Pancreas (tissue), 10 donors: ENCODE results near the gene CSMD2. TPM values are rescaled to one million over a fixed set of nuclear protein-coding genes. Genes with fewer than 3 reads are reported as not detected.

Experiments
- ATAC-seq, 4 donors: fragments of 200-7000 bp; cut with Tn5 transposase; one replicate each; pipeline versions ENCODE4 v1.8.0 to v1.9.1; 2020; ENCODE audit warnings: mild to moderate bottlenecking in 4 of 4, moderate library complexity in 4 of 4
- DNase-seq, 6 donors: peaks; one replicate each; pipeline ENCODE4 v3.0.0-alpha.2; 2020
- FAIRE-seq: peaks from 2 replicates; lab custom pipeline; 2012; peaks lifted over from hg19 to GRCh38; lab: Jason Lieb, UNC
- H3K27ac ChIP-seq, 4 donors: fragments of 200-600 bp; sonication (generic); 1 replicate in 3 of 4; 2 replicates in 1 of 4; pipeline versions ENCODE4 v1.5.0 to v1.8.0; 2020
- H3K27me3 ChIP-seq, 4 donors: fragments of 200-600 bp; one replicate each; pipeline ENCODE4 v1.8.0; 2021
- H3K36me3 ChIP-seq, 3 donors: fragments of 200-600 bp; sonication (generic) in 1 of 3; one replicate each; pipeline versions ENCODE4 v1.5.0 to v1.8.0; 2020 to 2021
- H3K4me1 ChIP-seq, 3 donors: fragments of 200-600 bp; one replicate each; pipeline ENCODE4 v1.8.0; 2021
- H3K4me3 ChIP-seq, 4 donors: fragments of 200-600 bp; sonication (generic) in 2 of 4; one replicate each; pipeline versions ENCODE4 v1.5.0 to v1.8.0; 2020 to 2021
- H3K9me3 ChIP-seq, 4 donors: fragments of 200-600 bp; one replicate each; pipeline ENCODE4 v1.8.0; 2021
- WGBS, 2 donors: extraction: QIAGEN DNeasy Blood & Tissue Kit; methylation state at CpG; one replicate each; pipeline ENCODE4 v1.1.7; 2013; 5-methylcytosine and 5-hydroxymethylcytosine counted together
- intact Hi-C, 3 donors: fragments of 100-400 bp; cut with DNase I; formaldehyde crosslinking; loops; one replicate each; pipeline versions ENCODE4 v1.11.1 to v1.14.2; 2022
- polyA plus RNA-seq, 2 donors: library from polyadenylated mRNA; stranded (reverse); fragments of 200-250 nt; gene quantifications; one replicate each; pipeline ENCODE4 v1.2.3, GENCODE V29; 2013
- total RNA-seq, 6 donors: library from RNA; stranded (reverse); fragmentation: NEBNext Ultra II Directional in 4 of 6; extraction: Animal tissue kit (Norgen Biotek cat#: 25700) in 4 of 6; gene quantifications; one replicate each; pipeline versions ENCODE4 v1.2.1 to v1.2.4, GENCODE V29; 2021 to 2023
- TF ChIP-seq, protein P1 (sequence below), 4 donors: fragments of 200-600 bp; sonication (generic) in 3 of 4; IDR thresholded peaks; one replicate each; pipeline versions ENCODE4 v1.5.0 to v1.8.0; 2021; ENCODE audit warnings: antibody characterized with exemption in 4 of 4
- donor health status: healthy with polysubstance abuse.
- donor health status: DM: no; HTN: no; CAD: no; lungs with moderate emphysema.
- donor health status: DM: no; HTN: no; CAD: no.
- donor health status: control.
- donor health status: control.
- donor health status: Bipolar disorder and iron deficiency.
- donor health status: DM: yes; HTN: yes; CAD: no.
- donor health status: DM: no; HTN: no; CAD: no.
- donor health status: DM: no; HTN: no; CAD: no.
- donor health status: DM: yes; HTN: yes; CAD: no.

CSMD2 gene
- total and polyA plus RNA-seq, 8 donors = 0.04 to 2.0 (median 0.36) TPM

DNA sequence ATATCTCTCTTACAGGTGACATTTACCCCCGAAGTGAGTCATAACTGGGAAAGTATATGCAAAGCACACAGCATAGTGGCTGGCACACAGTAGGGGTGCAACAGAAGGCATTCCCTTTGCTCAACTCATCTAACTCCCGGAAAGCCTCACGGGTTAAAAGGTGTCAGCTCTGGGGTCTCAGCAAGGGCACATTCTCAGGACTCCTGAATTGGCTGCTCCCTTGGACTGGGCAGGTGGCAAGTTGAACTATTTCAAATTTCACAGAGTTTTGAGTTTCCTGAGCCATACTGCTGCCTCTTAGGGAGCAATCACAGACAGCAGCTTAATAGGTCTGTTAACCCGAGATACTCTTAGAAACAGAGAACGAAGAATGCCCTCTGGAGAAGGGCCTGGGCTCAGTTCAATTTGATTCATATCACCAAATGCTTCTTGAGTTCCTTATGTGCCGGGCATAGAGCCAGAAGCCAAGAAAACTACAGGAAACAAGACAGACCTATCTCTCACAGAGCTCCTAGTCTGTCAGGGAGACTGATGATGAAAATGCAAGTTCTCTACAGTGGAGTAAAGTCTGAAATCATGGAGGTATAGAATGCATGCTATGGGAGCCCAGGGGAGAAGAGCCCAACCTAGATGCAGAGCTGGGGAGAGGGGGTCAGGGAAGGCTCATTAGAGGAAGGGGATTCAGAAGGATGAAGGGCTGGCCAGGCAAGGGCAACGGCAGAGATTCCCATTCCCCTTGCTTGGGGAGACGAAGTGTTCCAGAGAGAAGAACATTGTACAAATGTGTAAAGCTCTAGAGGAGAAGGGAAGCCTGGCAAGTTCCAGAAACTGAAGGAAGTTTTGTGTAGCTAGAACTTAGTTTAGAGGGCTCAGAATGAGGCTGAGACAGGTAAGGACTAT, 445.0 kb downstream of the CSMD2 start:
- intact Hi-C loops = no loop called here
- no peak for DNase-seq
- TF ChIP-seq, protein P1, sequence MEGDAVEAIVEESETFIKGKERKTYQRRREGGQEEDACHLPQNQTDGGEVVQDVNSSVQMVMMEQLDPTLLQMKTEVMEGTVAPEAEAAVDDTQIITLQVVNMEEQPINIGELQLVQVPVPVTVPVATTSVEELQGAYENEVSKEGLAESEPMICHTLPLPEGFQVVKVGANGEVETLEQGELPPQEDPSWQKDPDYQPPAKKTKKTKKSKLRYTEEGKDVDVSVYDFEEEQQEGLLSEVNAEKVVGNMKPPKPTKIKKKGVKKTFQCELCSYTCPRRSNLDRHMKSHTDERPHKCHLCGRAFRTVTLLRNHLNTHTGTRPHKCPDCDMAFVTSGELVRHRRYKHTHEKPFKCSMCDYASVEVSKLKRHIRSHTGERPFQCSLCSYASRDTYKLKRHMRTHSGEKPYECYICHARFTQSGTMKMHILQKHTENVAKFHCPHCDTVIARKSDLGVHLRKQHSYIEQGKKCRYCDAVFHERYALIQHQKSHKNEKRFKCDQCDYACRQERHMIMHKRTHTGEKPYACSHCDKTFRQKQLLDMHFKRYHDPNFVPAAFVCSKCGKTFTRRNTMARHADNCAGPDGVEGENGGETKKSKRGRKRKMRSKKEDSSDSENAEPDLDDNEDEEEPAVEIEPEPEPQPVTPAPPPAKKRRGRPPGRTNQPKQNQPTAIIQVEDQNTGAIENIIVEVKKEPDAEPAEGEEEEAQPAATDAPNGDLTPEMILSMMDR (IDR thresholded peaks at IDR 0.05) = no peak
- Histone ChIP-seq H3K36me3 (no peaks in the 10 kb centered on the region), H3K4me1 (no peaks in the 10 kb centered on the region), H3K27me3 (peaks cover 0 to 3% (median 0%) of the 10 kb centered on the region in 4 donors), H3K9me3 (no peaks in the 10 kb centered on the region), H3K27ac (no peak overlapping the region), H3K4me3 (no peak overlapping the region)
- ATAC-seq = no peak
- 52 to 63% methylated on average over 8 of the region's 8 CpGs for WGBS, 2 donors
- FAIRE-seq = no peak

DNA sequence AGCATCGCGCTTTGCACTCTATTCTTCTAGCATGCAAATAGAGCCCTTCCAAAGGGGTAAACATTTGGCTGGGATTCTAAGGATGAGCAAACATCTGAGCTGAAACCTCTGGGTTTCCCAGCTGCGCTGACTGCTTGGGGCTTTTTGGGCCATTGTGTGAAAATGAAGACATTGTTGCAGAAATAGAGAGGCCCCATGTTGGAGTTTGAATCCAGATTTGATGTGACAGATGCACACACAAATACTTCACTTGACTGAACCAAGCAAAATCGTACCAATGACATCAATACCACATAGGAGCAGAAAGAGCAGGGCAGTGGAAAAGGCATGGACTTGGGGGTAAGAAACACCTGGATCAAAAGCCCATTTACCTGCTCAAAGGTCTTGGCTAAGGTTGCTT, 445.7 kb downstream of the CSMD2 start:
- intact Hi-C loops = no loop called here
- TF ChIP-seq, protein P1 (IDR thresholded peaks at IDR 0.05) = no peak
- Histone ChIP-seq H3K36me3 (no peaks in the 10 kb centered on the region), H3K27ac (no peak overlapping the region), H3K9me3 (no peaks in the 10 kb centered on the region), H3K4me3 (no peak overlapping the region), H3K4me1 (no peaks in the 10 kb centered on the region), H3K27me3 (peaks cover 0 to 3% (median 0%) of the 10 kb centered on the region in 4 donors)
- 35 to 42% methylated on average over 4 of the region's 4 CpGs for WGBS, 2 donors
- no peak for FAIRE-seq
- DNase-seq = no peak
- no peak for ATAC-seq

DNA sequence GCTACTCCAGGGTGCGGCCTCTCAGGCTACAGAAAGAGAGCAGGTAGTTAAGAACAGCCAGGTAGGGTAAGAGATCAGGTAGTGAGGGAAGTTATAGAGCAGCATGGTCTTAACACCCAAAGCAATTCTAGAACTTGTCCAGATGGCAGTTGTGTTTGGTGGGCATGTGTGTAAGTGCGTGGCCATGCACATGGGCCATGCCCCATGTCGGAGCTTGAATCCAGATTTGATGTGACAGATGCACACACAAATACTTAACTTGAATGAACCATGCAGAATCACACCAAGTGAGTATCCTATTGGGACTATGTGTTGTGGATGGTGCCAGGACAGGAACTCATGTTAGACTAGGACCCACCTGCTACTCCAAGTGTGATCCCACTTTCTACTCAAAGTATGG, 446.8 kb downstream of the CSMD2 start:
- FAIRE-seq = no peak
- DNase-seq = no peak
- no peak for ATAC-seq
- Histone ChIP-seq H3K9me3 (no peaks in the 10 kb centered on the region), H3K4me3 (no peak overlapping the region), H3K27ac (no peak overlapping the region), H3K4me1 (no peaks in the 10 kb centered on the region), H3K36me3 (no peaks in the 10 kb centered on the region), H3K27me3 (peaks cover 0 to 3% (median 0%) of the 10 kb centered on the region in 4 donors)
- intact Hi-C loops = no loop called here
- TF ChIP-seq, protein P1 (IDR thresholded peaks at IDR 0.05) = no peak
- 86 to 93% methylated on average over 3 of the region's 3 CpGs for WGBS, 2 donors

DNA sequence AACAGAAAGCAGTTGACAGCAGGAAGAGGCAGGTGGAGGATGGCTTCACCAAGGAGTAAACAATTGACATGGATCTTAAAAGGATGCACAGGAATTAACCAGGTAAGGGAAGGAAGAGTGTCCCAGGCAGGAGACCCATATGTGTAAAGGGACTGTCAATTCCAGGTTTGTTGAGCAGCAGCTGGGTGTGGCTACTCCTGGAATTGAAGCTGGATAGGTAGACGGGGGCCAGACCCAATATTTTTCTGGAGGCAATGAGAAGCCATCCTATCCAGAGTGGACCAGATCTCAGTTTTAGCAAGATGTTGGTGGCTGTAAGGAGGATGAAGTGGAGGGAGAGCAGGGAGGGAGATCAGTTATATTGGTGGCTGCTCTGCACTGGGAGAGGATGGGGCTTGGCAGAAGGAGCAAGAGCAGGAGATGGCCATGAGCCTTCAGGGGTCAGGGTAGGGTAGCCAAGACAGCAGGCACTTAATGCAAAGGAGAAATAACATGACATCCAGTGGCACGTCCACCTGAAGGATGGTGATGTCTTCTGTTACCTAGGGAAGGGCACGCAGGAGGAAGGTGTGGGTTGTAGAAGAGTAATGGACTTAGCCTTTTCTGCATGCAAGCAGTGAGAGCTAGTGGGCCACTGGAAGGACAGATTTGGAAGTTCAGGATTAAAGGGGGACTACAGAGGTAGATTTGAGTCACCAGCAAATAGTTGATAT, 447.9 kb downstream of the CSMD2 start:
- H3K27me3 ChIP-seq = peaks cover 0 to 3% (median 0%) of the 10 kb centered on the region in 4 donors
- no peaks in the 10 kb centered on the region for H3K36me3 ChIP-seq
- TF ChIP-seq, protein P1 (IDR thresholded peaks at IDR 0.05) = no peak
- H3K27ac ChIP-seq = no peak overlapping the region
- 61 to 69% methylated on average over 3 of the region's 3 CpGs for WGBS, 2 donors
- no peaks in the 10 kb centered on the region for H3K9me3 ChIP-seq
- intact Hi-C loops = no loop called here
- no peak overlapping the region for H3K4me3 ChIP-seq
- no peaks in the 10 kb centered on the region for H3K4me1 ChIP-seq
- ATAC-seq (no peak), FAIRE-seq (no peak), DNase-seq (no peak)
